IPS DF 19.7 (cell line): Measurements from ENCODE around the gene DIPK1A.
"Not testable (repeated sequence)": the region's sequence is repeated elsewhere in the genome, so short reads cannot be mapped to it uniquely, and the experiment has no call there.

Source experiments
- DNase-seq: peaks from one replicate; pipeline ENCODE4 v3.0.0-alpha.2; 2013; ENCODE audit warnings: low read depth, low spot score

The DIPK1A gene

DNA sequence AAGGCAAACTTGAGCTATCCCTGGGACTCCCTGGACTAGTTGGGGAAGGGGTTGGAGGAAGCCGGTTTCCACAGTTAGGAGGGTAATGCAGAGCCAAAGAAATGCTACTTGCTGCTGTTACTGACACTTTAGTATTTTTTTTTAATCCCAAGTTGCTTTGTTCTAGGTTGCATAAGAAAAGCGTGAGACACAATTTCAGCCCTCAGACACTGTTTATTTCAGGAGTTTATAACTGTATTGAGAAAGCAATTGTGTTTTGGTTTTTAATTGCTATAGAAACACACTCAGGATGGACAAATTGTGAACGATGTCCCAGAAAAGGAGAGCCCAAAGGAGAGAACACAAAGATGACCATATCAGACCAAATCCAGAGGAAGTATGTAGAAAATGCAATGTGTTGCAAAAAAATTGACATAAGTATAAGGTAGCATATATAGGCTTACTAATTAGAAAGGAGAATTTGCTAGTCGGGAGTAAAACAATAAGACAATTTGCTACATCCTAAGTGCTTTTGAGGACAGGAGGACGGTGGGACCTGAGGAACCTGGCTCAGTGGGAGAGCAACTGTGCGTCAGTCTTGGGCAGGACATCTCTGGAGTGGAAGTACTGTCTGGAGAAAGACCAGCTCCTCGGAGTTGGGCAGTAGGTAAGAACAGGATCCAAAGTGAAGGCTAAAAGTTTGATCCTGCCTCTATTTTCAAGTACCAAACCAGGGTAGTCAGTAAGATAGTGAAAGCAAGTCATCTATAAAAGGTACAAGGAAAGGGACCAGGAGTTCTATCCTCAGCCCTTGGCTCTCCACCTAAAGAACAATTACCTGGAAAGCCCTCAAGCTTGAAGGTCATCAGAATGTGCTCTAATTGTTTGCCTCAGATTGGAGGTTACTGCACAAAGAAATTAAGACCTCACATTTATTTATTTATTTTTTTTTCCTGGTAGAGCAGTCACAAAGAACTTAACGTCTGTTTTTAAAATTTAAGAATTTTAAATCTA, 39.9 kb downstream of the DIPK1A start:
- no peak for DNase-seq

DNA sequence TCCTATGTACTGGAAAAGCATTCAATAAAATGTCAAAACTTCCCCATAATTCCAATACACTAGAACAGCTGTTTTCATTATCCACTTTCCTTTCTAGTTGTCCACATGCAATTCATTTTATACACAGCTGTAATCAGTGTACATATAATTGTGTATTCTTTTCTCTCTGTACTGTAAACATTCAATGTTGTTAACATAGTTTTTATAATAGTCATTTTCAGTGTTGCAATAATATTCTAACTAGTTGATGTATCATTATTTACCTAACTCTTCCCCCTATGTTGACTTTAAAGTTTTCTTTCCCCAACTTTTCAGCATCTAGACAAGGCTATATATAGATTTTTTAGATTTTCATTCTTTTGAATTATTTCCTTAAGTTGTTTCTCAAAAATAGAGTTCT, 44.4 kb downstream of the DIPK1A start:
- DNase-seq: no peak

DNA sequence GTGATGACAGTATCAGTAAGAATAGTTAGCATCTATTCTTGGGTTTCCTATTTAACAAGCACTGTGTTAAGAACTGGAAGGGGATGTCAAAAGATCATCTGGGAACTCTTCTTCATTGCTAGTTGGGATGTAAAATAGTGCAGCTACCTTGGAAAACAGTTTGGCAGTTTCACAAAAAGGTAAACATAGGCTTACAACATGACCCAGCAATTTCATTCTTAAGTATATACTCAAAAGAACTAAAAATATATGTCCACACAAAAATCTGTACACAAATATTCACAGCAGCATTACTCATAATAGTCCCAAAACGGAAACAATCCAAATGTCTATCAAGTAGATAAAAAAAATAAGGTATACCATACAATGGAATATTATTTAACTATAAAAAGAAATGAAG, 45.7 kb downstream of the DIPK1A start:
- DNase-seq: no peak

DNA sequence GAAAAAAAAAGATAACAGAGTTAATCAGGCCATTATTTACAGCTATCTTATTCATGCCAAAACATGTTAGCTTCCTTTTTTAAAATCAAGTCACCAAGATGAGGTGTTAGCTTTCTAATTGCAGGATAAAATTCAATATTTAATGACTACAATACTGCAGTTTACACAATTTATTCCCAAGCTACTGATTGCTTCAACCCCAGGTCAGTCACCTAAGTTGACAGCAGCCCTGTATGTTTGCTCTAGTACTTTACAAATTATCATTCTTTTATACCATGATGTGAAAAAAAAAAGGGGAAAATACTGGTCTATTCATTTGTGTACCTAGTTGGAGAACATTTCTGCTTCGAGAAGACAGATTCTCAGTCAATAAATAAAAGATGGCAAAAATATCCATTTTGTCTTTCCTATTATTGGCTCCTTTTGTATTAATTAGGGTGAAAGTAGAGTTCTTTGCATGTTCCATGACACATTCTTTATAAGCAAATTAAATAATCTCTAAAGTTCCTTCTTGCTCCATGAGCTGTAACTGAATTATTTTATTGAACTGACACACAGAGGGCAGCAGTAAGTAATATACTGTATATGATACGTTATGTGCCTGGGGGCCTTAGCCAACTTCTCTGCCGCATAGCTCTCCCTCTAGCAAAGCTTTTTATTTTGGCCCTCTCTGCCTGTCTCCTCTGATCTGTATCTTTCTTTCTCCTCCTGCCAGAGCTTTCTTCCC, 48.0 kb downstream of the DIPK1A start:
- no peak for DNase-seq

DNA sequence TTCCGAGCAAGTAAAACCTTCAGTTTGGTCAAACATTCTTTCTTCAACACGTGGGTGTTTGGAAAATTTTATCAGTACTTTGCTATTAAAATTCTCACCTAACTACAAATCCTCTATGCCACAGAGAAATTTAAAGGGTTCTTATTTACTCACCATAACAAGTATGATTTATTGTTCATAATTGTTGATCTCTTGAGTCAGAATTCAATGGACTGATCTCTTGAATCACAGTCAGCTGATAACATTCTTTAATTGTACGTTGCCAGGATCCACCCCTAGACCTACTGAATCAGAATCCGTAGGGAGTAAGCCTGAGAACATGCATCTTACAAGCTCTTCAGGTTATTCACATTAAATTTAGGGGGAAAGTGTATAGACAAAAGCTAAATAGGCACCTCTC, 51.2 kb downstream of the DIPK1A start:
- DNase-seq: no peak

DNA sequence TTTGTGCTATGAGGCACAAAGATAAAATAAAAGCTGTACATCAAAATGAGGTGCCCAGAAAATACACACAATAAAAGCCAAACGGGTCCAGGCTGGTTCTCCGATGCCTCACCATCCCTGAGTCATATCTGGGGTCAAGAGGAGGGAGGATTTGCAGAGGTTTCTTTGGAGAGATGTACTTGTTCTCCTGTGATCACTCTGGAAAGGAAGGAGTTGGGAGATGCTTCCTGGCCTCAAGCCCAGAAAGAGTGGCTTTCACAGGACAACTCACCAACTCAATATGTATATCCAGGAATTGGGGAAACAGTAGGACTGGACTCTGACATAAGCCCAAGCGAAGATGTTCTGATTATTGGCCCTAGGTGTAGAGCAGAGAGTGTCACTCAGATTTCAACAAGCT, 51.9 kb downstream of the DIPK1A start:
- DNase-seq: no peak

DNA sequence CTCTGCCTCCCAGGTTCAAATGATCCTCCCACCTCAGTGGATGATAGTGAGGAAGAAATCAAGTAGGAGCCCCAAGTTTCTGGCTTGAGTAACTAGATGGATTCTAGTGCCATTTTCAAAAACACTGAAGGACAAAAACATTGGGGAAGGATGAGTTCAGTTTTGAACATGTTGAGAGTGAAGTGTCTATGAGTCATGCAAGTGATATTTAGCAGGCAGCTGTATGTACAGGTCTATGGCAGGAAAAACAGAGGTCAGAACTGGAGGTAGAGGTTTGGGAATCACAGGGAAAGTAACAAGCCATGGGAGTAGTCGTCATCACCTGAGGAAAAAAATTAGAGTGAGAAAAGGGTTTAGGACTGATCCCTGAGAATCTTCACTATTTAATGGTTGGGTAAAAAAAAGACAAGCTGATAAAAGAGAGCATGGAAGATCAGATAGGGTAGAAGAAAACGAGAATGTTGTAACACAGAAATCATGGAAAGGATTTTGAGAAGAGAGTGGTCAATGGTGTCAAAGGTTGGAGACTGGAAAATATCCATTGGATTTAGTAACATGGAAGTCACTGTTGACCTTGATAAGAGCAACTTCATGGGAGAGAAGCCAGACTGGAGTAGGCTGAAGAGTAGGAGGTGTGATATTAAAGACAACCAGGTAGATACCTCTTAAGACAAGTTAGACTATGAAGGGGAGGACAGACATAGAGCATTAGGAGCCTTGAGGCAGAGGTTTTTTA, 53.1 kb downstream of the DIPK1A start:
- DNase-seq: no peak

DNA sequence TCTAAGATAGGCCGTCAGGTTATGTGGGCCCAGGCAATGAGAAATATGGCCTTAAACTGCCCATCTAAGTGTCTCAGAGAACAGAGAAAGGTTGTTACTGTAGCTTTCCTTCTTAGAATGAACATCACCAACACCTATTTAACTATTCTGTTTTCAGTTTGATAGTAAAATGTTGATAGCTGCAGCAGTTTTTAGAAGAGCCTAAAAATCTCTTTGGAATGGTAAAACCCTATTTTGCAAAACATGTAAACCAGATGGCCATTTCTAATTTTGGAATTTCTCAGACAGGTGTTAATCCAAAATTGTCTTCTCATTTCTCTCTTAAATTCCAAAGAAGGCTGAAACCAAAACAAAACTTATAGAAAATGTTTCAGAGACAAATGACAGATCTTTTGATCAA, 57.5 kb downstream of the DIPK1A start:
- DNase-seq: no peak

DNA sequence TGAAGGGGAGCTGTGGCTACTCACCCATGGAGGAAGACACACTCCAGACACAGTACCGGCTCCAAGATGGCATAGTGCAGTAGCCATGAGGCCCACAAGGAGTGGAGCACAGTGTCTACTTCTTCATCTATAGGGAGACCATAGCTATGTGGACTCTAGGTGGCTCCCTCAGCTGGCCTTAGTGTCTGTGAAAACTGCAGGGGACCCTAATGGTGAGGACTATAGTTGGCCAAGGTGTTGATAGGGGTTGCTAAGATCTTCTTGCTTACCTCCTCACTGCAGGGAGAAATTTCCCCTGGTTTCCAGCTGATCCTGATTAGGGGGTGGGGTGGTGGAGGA, 58.9 kb downstream of the DIPK1A start:
- no peak for DNase-seq

DNA sequence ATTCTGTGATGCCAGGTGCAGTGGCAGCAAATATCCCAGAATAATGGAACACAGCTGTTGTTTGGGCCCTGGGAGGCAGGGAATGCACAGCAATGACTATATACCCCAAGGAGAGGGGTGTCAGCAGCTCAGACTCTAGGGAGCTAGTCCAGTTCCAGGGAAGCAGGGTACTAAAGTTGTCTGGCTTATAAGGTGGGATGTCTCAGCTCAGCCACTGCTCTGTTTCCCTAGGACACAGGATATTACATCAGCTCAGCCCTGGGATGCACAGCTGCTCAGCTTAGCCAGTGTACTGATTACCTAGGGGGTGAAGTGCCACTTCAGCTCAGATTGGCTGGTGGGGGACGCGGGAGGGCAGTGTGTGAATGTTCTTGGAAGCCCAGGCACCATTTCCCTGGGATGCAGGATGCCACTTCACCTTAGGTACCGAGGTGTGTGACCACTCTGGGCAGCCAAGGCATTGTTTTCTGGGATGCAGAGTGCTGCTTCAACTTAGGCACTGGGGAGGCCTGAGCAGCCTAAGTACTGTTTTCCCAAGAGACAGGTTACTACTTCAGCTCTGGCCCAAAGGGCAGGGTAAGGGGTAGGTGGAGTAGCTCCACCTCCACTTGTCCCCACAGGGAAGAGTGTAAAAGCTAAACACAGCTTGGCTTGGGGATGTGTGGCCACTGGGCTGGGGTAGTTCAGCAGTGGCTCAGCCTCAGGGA, 59.4 kb downstream of the DIPK1A start:
- no peak for DNase-seq

DNA sequence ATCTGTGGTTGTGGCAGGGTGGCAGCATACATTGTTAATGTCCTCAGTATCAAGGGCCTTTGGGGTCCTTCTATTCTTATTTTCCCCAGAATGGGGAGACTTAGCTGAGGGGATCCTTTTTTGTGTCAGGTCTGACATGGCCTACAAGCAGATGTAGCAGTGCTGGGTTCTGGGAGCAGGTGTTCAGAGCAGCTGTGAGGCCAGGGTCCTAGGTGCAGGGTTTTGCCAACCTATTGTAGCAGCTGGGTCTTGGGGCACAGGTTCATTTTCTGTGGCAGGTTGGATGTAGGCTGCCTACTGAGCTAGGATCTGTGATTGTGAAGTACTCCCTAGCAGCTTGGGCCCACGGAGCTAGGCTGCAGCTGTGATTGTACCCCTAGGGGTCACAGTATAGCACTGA, 60.1 kb downstream of the DIPK1A start:
- no peak for DNase-seq

DNA sequence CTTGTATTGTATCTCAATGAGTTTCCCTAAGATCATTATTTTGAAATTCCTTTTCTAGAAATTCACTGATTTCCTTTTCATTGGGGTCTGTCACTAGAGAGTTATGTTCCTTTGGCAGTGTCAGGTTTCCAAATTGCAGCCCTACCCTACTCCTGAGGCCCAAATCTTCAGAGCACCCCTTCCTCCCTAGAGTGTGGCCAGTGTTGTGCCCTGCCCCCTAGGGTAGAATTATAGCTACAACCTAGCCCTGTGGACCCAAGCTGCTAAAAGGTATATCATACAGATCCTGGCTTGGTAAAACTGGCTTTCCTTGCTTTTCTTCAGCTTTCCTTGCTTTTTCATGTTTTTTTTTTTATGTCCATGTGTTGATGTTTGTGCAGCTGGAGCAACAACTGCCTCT, 60.7 kb downstream of the DIPK1A start:
- DNase-seq: no peak

DNA sequence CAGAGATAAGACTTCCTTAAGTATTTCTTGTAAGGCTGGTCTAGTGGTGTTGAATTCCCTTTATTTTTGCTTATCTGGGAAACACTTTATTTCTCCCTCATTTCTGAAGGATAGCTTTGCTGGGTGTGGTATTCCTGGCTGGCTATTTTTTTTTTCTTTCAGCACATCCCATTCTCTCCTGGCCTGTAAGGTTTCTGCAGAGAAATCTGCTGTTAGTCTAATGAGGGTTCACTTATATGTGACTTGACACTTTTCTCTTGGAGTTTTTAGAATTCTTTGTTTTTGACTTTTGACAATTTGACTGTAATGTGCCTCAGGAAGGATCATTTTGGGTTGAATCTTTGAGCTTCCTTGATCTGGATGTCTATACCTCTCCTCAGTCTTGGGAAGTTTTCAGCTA, 61.5 kb downstream of the DIPK1A start:
- no peak for DNase-seq

DNA sequence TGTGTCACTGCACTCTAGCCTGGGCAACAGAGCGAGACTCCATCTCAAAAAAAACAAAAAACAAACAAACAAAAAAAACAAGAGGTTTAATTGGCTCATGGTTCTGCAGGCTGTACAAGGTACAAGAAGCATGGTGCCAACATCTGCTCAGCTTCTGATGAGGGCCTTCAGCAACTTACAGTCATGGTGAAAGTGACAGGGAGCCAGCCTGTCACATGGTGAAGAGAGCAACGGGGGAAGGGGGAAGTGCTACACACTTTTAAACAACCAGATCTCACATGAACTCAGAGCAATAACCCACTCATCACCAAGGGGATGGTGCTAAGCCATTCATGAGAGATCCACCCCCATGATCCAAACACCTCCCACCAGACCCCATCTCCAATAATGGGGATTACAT, 63.2 kb downstream of the DIPK1A start:
- not testable (repeated sequence) for DNase-seq

DNA sequence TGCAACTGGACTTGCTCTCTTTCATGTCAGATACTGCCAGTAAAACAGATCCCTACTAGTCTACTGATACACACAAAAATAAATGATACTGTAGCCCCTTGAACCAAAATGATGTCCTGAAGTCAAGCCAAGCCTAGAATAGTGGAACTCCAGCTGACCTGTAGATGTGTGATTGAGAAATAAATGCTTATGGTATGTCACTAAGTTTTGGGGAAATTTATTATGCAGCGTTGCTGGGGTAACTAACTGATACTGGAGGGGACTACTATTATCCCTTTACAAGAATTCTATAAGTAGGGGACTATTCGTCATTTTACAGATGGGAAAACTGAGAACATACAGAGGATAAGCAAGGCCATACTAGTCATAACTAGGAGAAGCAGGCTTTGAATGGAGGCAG, 73.8 kb downstream of the DIPK1A start:
- no peak for DNase-seq

DNA sequence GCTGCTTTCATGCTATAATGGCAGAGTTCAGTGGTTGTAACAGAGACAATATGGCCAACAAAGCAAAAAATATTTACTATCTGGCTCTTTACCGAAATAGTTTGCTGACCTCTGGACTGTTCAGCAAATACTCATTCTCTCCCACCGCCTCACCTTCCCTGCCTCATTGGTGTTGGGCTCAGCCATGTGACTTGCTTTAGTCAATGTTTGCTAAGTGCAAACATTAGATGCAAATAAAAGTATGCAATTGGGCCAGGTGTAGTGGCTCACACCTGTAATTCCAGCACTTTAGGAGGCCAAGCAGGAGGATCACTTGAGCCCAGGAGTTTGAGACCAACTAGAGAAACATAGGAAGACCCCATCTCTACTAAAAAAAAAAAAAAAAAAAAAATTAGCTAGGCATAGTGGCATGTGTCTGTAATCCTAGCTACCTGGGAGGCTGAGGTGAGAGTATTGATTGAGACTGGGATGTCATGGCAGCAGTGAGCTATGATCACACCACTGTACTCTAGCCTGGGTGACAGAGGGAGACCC, 74.3 kb downstream of the DIPK1A start:
- DNase-seq: no peak

DNA sequence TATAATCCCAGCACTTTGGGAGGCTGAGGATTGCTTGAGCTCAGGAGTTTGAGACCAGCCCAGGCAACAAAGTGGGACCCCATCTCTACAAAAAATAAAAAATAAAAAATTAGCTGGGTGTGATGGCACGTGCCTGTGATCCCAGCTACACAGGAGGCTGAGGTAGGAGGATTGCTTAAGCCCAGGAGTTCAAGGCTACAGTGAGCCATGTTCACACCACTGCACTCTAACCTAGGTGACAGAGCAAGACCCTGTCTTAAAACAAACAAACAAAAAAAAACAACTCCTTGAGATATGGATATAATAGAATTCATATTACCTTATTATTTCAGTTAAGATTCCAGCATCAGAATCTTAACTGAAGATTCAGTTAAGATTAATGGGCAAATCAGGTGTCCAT, 77.1 kb downstream of the DIPK1A start:
- DNase-seq: no peak

DNA sequence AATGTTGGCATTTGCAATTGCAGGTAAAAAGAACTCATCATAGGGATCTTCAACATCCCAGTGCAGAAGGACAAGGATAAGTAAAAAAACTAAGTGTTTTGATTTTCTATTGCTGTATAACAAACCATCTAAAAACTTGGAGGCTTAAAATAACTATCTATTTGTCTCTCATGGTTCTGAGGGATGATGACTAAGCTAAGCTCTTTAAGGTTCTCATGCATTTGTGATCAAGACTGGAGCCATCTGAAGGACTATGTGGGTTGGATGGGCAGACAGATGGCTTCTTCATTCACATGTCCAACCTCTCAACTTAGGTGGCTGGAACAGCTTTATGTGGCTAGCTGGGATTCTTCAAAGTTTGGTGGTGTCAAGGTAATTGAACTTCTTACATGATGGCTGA, 78.0 kb downstream of the DIPK1A start:
- no peak for DNase-seq

DNA sequence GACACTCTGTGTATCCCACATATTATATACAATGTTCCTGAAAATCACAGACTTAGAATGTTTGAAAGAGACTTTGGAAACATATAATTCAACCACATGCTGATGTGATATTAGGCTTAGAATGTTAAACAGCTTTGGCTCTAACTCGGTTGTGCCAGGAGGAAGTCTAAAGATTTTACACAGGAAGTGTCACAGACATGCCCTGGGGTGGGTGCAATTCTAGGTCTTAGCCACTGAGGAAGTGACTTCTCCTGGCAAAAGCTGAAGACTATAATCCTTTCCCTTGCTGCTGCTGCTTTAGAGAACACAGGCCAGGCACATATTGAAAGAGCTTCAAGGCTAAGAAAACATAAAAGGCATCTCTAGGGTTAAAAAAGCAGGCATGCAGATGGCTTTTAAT, 78.4 kb downstream of the DIPK1A start:
- no peak for DNase-seq

DNA sequence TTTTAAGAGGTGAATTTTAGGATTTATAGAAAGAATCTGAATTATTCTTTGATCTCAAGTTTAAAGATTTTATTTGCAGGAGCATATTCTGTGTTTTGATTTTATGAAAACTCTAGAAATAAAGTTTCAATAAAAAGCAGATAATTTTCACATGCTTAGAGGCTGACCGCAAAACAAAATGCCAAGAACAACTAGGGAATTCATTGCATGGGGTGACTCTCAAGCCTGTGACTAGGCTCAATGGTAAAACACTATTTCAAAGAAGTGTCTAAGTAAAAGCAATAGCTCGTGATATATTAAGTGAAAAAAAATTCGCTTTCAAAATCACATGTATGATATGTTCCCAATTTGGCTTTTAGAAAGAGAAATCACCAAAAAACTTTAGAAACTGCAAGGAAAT, 79.9 kb downstream of the DIPK1A start:
- DNase-seq: no peak

DNA sequence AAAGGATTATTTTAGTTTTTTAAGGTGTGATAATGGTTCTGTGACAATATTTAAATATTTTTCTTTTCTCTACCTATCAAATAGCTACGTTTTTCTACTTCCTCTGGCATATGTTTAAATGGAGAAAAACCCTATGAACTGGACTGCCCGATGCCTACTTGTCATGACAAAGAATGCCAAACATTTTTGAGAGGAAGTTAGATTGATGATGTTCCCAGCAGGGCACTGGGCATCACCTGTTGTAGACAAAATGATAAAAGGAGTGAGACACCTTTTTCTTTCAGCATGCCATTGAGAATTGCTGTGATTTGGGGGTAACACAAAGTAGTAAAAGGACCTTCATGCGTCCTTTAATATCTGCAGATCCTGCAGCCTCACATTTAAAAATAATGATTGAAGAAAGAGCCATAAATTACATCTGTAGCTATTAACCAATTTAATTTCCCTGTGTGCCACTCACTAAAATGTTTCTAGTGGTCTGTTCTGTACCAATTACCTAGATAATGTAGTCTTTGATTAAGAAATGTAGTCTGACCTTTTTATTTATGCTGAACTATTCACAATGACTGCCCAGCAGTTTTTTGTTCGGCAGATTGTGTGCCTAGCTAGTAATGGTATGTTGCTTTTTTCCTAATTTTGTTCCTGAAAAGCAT, 81.8 kb downstream of the DIPK1A start:
- no peak for DNase-seq
